GM23338 (cell line): ENCODE results near the gene EOLA2. TPM values are rescaled to one million over a fixed set of nuclear protein-coding genes. Genes with fewer than 3 reads are reported as not detected.

Source experiments
- ATAC-seq: fragments of 200-7000 bp; cut with Tn5 transposase; 3 replicates; pipeline ENCODE4 v1.9.1; 2020
- DNase-seq: peaks from one replicate; pipeline ENCODE4 v3.0.0-alpha.2; 2015; ENCODE audit warnings: low spot score
- H2AFZ ChIP-seq: fragments of 200-600 bp; sonication (generic); 2 replicates; pipeline ENCODE4 v1.8.0; 2016; ENCODE audit warnings: antibody characterized with exemption, mild to moderate bottlenecking, moderate library complexity
- H3F3A ChIP-seq: fragments of 200-600 bp; sonication (generic); replicated peaks from 2 replicates; pipeline ENCODE4 v1.8.0; 2017; ENCODE audit warnings: antibody characterized with exemption, mixed run types, low read depth
- H3K27ac ChIP-seq: fragments of 200-600 bp; sonication (generic); 2 replicates; pipeline ENCODE4 v1.6.1; 2016; ENCODE audit warnings: low read depth
- H3K27me3 ChIP-seq: fragments of 200-600 bp; sonication (generic); 2 replicates; pipeline ENCODE4 v1.8.0; 2016; ENCODE audit warnings: mild to moderate bottlenecking, mixed run types, moderate library complexity; ENCODE audit not compliant: insufficient read depth
- H3K36me3 ChIP-seq: fragments of 200-600 bp; sonication (generic); 2 replicates; pipeline ENCODE4 v1.8.0; 2016; ENCODE audit warnings: mild to moderate bottlenecking; ENCODE audit not compliant: insufficient read depth
- H3K4me1 ChIP-seq: fragments of 200-600 bp; sonication (generic); 2 replicates; pipeline ENCODE4 v1.8.0; 2016; ENCODE audit warnings: mild to moderate bottlenecking, moderate library complexity; ENCODE audit not compliant: insufficient read depth
- H3K4me2 ChIP-seq: fragments of 200-600 bp; sonication (generic); 2 replicates; pipeline ENCODE4 v1.7.1; 2017; ENCODE audit warnings: mixed run types
- H3K4me3 ChIP-seq: fragments of 200-600 bp; sonication (generic); 2 replicates; pipeline ENCODE4 v1.6.1; 2016; ENCODE audit warnings: mixed run types
- H3K79me2 ChIP-seq: fragments of 200-600 bp; sonication (generic); replicated peaks from 2 replicates; pipeline ENCODE4 v1.8.0; 2017; ENCODE audit warnings: mild to moderate bottlenecking; ENCODE audit not compliant: insufficient read depth
- H3K9me2 ChIP-seq: fragments of 200-600 bp; sonication (generic); 2 replicates; pipeline ENCODE4 v1.8.0; 2017; ENCODE audit not compliant: insufficient read depth
- H4K20me1 ChIP-seq: fragments of 200-600 bp; sonication (generic); replicated peaks from 2 replicates; pipeline ENCODE4 v1.8.0; 2017; ENCODE audit warnings: mild to moderate bottlenecking; ENCODE audit not compliant: insufficient read depth
- H3K27ac Mint-ChIP-seq: 2 replicates; pipeline ENCODE4 v1.8.0; 2020; ENCODE audit warnings: inconsistent platforms, mild to moderate bottlenecking, moderate library complexity, mixed read lengths
- H3K27me3 Mint-ChIP-seq: 3 replicates; pipeline ENCODE4 v1.8.0; 2022; ENCODE audit warnings: low read depth, mild to moderate bottlenecking, moderate library complexity, mixed read lengths, inconsistent platforms; ENCODE audit not compliant: insufficient read depth, poor library complexity
- H3K36me3 Mint-ChIP-seq: 3 replicates; pipeline ENCODE4 v1.8.0; 2021; ENCODE audit warnings: low read depth, mild to moderate bottlenecking, inconsistent platforms, moderate library complexity, mixed read lengths
- H3K4me1 Mint-ChIP-seq: 3 replicates; pipeline ENCODE4 v1.8.0; 2020; ENCODE audit warnings: mild to moderate bottlenecking, inconsistent platforms, mixed read lengths
- H3K4me3 Mint-ChIP-seq: 3 replicates; pipeline ENCODE4 v1.8.0; 2021; ENCODE audit warnings: moderate library complexity, mild to moderate bottlenecking, inconsistent platforms, mixed read lengths
- H3K9me3 Mint-ChIP-seq: 3 replicates; pipeline ENCODE4 v1.8.0; 2020; ENCODE audit warnings: moderate library complexity, mild to moderate bottlenecking, inconsistent platforms, mixed read lengths
- CREB1 ChIP-seq: fragments of 250-450 bp; sonication (Bioruptor Pico); IDR thresholded peaks from 2 replicates; pipeline ENCODE4 v1.5.0; 2020; ENCODE audit warnings: low read depth, mild to moderate bottlenecking, moderate library complexity
- EZH2 ChIP-seq: fragments of 200-600 bp; sonication (generic); IDR thresholded peaks from one replicate; pipeline ENCODE4 v1.8.0; 2017; ENCODE audit warnings: antibody characterized with exemption, mild to moderate bottlenecking, low read depth; ENCODE audit not compliant: unreplicated experiment
- EZH2phosphoT487 ChIP-seq: fragments of 200-600 bp; sonication (generic); IDR thresholded peaks from one replicate; pipeline ENCODE4 v1.8.1; 2018; ENCODE audit warnings: antibody characterized with exemption; ENCODE audit not compliant: unreplicated experiment
- JUNB ChIP-seq: IDR thresholded peaks from one replicate; pipeline ENCODE4 v1.6.1; 2016; ENCODE audit warnings: antibody characterized with exemption; ENCODE audit not compliant: unreplicated experiment
- NANOG ChIP-seq: IDR thresholded peaks from 2 replicates; pipeline ENCODE4 v1.6.1; 2016; ENCODE audit warnings: antibody characterized with exemption, borderline replicate concordance
- POLR2AphosphoS5 ChIP-seq: IDR thresholded peaks from 2 replicates; pipeline ENCODE4 v1.6.1; 2016; ENCODE audit warnings: antibody characterized with exemption, low read depth
- STAT1 ChIP-seq: IDR thresholded peaks from one replicate; pipeline ENCODE4 v1.6.1; 2016; ENCODE audit warnings: antibody characterized with exemption; ENCODE audit not compliant: unreplicated experiment
- ZNF114 ChIP-seq: fragments of 250-450 bp; sonication (Bioruptor Pico); IDR thresholded peaks from 2 replicates; pipeline ENCODE4 v1.5.0; 2020; ENCODE audit warnings: mild to moderate bottlenecking, moderate library complexity
- ZNF331 ChIP-seq: fragments of 250-450 bp; sonication (Bioruptor Pico); IDR thresholded peaks from 2 replicates; pipeline ENCODE4 v1.5.0; 2020; ENCODE audit warnings: low read depth, mild to moderate bottlenecking, moderate library complexity
- polyA plus RNA-seq: library from polyadenylated mRNA; unstranded; fragments of >200 nt; fragmentation: Nextera tagmentation; extraction: Ambion mirVana; gene quantifications from 2 replicates; pipeline ENCODE4 v1.2.1, GENCODE V29; 2016
- total RNA-seq: library from RNA; depleted of rRNA; stranded (reverse); fragments of >200 nt; shearing (Covaris generic); gene quantifications from 2 replicates; pipeline ENCODE4 v1.2.3, GENCODE V29; 2014
- TF ChIP-seq, protein P1 (sequence below): IDR thresholded peaks from 2 replicates; pipeline ENCODE4 v1.6.1; 2016; ENCODE audit warnings: antibody characterized with exemption
- TF ChIP-seq, protein P2 (sequence below): fragments of 250-450 bp; sonication (Bioruptor Pico); IDR thresholded peaks from 2 replicates; pipeline ENCODE4 v1.5.0; 2020; ENCODE audit warnings: mild to moderate bottlenecking, moderate library complexity
- TF ChIP-seq, protein P3 (sequence below), 2 experiments: fragments of 200-600 bp in 1 of 2; sonication (generic) in 1 of 2; conservative IDR thresholded peaks; 2 replicates each; pipeline versions ENCODE4 v1.5.1 to v1.6.1; 2016 to 2017; ENCODE audit warnings: antibody characterized with exemption in 2 of 2, low read depth in 2 of 2, mild to moderate bottlenecking in 2 of 2, moderate library complexity in 1 of 2
- TF ChIP-seq, protein P4 (sequence below): IDR thresholded peaks from one replicate; pipeline ENCODE4 v1.6.1; 2018; ENCODE audit warnings: antibody characterized with exemption; ENCODE audit not compliant: unreplicated experiment

Gene EOLA2
- total and polyA plus RNA-seq, 2 experiments from 2014 or later: 24.4 to 25.1 TPM

DNA sequence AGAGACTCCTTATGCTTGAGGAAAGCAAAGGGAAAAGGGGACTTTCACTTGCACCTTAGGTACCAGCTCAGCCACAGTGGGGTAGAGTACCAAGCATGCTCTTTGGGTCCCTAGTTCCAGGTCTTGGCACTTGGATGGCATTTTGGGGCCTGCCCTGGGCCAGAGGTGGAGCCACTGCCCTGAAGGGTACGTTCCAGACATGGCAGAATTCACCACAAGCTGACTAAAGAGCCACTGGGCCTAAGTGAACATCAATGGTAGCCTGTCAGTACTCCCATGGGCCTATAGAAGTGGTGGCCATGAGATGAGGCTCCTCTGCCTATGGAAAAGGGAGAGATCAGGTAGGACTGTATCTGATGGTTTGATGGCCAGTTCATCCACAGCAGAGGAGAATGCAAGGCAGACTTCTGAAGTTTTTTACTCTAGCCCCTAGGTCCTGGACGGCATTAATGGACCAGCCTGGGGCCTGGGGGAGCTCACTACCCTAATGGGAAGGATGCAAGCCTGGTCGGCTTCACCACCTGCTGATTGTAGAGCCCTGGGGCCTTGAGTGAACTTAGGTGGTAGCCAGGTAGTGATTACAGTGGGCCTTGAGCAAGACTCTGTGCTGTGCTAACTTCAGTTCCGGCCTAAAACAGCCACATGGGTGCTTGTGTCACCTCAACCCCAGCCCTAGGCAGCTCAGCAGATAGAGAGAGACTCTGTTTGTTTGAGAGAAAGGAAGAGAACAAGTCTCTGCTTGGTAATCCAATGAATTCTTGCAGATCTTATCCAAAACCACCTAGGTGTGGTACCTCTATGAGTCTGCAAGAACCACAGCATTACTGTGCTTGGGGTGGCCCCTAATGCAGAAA is 28.7 kb downstream of the EOLA2 start:
- H3F3A ChIP-seq: no peaks in the 10 kb centered on the region
- Mint-ChIP-seq H3K27ac (no peak overlapping the region), H3K27me3 (peaks cover 3% of the 10 kb centered on the region), H3K9me3 (no peaks in the 10 kb centered on the region), H3K4me3 (no peak overlapping the region), H3K4me1 (peaks cover 4% of the 10 kb centered on the region; the same call in 2 of the 3 replicates), H3K36me3 (no peaks in the 10 kb centered on the region; the same call in 2 of the 3 replicates)
- H3K27me3 ChIP-seq: no peaks in the 10 kb centered on the region
- H4K20me1 ChIP-seq: no peaks in the 10 kb centered on the region
- H3K9me2 ChIP-seq: no peaks in the 10 kb centered on the region
- no peaks in the 10 kb centered on the region for H3K4me1 ChIP-seq
- no peak overlapping the region for H3K27ac ChIP-seq
- DNase-seq (no peak), ATAC-seq (no peak)
- H3K4me2 ChIP-seq: no peak overlapping the region
- no peak overlapping the region for H3K4me3 ChIP-seq
- H3K36me3 ChIP-seq: no peaks in the 10 kb centered on the region
- H2AFZ ChIP-seq: no peak overlapping the region
- no peaks in the 10 kb centered on the region for H3K79me2 ChIP-seq
- TF ChIP-seq CREB1 (CRISPR knock-in tag) (no peak), EZH2 (no peak), ZNF114 (CRISPR knock-in tag) (no peak), POLR2AphosphoS5 (no peak), JUNB (no peak), STAT1 (no peak), EZH2phosphoT487 (no peak), NANOG (no peak), ZNF331 (CRISPR knock-in tag) (no peak)
- TF ChIP-seq, protein P1, sequence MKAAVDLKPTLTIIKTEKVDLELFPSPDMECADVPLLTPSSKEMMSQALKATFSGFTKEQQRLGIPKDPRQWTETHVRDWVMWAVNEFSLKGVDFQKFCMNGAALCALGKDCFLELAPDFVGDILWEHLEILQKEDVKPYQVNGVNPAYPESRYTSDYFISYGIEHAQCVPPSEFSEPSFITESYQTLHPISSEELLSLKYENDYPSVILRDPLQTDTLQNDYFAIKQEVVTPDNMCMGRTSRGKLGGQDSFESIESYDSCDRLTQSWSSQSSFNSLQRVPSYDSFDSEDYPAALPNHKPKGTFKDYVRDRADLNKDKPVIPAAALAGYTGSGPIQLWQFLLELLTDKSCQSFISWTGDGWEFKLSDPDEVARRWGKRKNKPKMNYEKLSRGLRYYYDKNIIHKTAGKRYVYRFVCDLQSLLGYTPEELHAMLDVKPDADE: no peak
- TF ChIP-seq, protein P2, sequence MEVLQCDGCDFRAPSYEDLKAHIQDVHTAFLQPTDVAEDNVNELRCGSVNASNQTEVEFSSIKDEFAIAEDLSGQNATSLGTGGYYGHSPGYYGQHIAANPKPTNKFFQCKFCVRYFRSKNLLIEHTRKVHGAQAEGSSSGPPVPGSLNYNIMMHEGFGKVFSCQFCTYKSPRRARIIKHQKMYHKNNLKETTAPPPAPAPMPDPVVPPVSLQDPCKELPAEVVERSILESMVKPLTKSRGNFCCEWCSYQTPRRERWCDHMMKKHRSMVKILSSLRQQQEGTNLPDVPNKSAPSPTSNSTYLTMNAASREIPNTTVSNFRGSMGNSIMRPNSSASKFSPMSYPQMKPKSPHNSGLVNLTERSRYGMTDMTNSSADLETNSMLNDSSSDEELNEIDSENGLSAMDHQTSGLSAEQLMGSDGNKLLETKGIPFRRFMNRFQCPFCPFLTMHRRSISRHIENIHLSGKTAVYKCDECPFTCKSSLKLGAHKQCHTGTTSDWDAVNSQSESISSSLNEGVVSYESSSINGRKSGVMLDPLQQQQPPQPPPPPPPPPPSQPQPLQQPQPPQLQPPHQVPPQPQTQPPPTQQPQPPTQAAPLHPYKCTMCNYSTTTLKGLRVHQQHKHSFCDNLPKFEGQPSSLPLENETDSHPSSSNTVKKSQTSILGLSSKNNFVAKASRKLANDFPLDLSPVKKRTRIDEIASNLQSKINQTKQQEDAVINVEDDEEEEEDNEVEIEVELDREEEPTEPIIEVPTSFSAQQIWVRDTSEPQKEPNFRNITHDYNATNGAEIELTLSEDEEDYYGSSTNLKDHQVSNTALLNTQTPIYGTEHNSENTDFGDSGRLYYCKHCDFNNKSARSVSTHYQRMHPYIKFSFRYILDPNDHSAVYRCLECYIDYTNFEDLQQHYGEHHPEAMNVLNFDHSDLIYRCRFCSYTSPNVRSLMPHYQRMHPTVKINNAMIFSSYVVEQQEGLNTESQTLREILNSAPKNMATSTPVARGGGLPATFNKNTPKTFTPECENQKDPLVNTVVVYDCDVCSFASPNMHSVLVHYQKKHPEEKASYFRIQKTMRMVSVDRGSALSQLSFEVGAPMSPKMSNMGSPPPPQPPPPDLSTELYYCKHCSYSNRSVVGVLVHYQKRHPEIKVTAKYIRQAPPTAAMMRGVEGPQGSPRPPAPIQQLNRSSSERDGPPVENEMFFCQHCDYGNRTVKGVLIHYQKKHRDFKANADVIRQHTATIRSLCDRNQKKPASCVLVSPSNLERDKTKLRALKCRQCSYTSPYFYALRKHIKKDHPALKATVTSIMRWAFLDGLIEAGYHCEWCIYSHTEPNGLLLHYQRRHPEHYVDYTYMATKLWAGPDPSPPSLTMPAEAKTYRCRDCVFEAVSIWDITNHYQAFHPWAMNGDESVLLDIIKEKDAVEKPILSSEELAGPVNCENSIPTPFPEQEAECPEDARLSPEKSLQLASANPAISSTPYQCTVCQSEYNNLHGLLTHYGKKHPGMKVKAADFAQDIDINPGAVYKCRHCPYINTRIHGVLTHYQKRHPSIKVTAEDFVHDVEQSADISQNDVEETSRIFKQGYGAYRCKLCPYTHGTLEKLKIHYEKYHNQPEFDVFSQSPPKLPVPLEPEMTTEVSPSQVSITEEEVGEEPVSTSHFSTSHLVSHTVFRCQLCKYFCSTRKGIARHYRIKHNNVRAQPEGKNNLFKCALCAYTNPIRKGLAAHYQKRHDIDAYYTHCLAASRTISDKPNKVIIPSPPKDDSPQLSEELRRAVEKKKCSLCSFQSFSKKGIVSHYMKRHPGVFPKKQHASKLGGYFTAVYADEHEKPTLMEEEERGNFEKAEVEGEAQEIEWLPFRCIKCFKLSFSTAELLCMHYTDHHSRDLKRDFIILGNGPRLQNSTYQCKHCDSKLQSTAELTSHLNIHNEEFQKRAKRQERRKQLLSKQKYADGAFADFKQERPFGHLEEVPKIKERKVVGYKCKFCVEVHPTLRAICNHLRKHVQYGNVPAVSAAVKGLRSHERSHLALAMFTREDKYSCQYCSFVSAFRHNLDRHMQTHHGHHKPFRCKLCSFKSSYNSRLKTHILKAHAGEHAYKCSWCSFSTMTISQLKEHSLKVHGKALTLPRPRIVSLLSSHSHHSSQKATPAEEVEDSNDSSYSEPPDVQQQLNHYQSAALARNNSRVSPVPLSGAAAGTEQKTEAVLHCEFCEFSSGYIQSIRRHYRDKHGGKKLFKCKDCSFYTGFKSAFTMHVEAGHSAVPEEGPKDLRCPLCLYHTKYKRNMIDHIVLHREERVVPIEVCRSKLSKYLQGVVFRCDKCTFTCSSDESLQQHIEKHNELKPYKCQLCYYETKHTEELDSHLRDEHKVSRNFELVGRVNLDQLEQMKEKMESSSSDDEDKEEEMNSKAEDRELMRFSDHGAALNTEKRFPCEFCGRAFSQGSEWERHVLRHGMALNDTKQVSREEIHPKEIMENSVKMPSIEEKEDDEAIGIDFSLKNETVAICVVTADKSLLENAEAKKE (CRISPR knock-in tag): no peak
- TF ChIP-seq, protein P3, sequence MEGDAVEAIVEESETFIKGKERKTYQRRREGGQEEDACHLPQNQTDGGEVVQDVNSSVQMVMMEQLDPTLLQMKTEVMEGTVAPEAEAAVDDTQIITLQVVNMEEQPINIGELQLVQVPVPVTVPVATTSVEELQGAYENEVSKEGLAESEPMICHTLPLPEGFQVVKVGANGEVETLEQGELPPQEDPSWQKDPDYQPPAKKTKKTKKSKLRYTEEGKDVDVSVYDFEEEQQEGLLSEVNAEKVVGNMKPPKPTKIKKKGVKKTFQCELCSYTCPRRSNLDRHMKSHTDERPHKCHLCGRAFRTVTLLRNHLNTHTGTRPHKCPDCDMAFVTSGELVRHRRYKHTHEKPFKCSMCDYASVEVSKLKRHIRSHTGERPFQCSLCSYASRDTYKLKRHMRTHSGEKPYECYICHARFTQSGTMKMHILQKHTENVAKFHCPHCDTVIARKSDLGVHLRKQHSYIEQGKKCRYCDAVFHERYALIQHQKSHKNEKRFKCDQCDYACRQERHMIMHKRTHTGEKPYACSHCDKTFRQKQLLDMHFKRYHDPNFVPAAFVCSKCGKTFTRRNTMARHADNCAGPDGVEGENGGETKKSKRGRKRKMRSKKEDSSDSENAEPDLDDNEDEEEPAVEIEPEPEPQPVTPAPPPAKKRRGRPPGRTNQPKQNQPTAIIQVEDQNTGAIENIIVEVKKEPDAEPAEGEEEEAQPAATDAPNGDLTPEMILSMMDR (conservative IDR thresholded peaks at IDR 0.05; ENCODE audit: low read depth in 2 of 2): no peak
- TF ChIP-seq, protein P4, sequence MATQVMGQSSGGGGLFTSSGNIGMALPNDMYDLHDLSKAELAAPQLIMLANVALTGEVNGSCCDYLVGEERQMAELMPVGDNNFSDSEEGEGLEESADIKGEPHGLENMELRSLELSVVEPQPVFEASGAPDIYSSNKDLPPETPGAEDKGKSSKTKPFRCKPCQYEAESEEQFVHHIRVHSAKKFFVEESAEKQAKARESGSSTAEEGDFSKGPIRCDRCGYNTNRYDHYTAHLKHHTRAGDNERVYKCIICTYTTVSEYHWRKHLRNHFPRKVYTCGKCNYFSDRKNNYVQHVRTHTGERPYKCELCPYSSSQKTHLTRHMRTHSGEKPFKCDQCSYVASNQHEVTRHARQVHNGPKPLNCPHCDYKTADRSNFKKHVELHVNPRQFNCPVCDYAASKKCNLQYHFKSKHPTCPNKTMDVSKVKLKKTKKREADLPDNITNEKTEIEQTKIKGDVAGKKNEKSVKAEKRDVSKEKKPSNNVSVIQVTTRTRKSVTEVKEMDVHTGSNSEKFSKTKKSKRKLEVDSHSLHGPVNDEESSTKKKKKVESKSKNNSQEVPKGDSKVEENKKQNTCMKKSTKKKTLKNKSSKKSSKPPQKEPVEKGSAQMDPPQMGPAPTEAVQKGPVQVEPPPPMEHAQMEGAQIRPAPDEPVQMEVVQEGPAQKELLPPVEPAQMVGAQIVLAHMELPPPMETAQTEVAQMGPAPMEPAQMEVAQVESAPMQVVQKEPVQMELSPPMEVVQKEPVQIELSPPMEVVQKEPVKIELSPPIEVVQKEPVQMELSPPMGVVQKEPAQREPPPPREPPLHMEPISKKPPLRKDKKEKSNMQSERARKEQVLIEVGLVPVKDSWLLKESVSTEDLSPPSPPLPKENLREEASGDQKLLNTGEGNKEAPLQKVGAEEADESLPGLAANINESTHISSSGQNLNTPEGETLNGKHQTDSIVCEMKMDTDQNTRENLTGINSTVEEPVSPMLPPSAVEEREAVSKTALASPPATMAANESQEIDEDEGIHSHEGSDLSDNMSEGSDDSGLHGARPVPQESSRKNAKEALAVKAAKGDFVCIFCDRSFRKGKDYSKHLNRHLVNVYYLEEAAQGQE: no peak
